IgD-negative memory B cell (primary cell): Measurements from ENCODE around the gene RND3. TPM values are rescaled to one million over a fixed set of nuclear protein-coding genes. Genes with fewer than 3 reads are reported as not detected.

Source experiments
- H3K27ac Mint-ChIP-seq, 3 donors: one replicate each; pipeline ENCODE4 v1.8.0; 2020 to 2022; ENCODE audit warnings: mild to moderate bottlenecking in 3 of 3, mixed read lengths in 3 of 3, moderate library complexity in 1 of 3
- H3K27me3 Mint-ChIP-seq: one replicate; pipeline ENCODE4 v1.8.0; 2021; ENCODE audit warnings: mixed read lengths
- H3K36me3 Mint-ChIP-seq: one replicate; pipeline ENCODE4 v1.8.0; 2020; ENCODE audit warnings: mild to moderate bottlenecking, mixed read lengths
- H3K4me1 Mint-ChIP-seq, 3 donors: one replicate each; pipeline ENCODE4 v1.8.0; 2020 to 2022; ENCODE audit warnings: mixed read lengths in 3 of 3, mild to moderate bottlenecking in 1 of 3
- H3K4me3 Mint-ChIP-seq, 4 donors: one replicate each; pipeline ENCODE4 v1.8.0; 2020 to 2022; ENCODE audit warnings: mild to moderate bottlenecking in 4 of 4, mixed read lengths in 4 of 4, moderate library complexity in 3 of 4
- H3K9me3 Mint-ChIP-seq, 3 donors: one replicate each; pipeline ENCODE4 v1.8.0; 2020 to 2021; ENCODE audit warnings: mixed read lengths in 3 of 3, mild to moderate bottlenecking in 1 of 3
- polyA plus RNA-seq: library from polyadenylated mRNA; unstranded; fragments of 300-500 nt; fragmentation: Illumina TruSeq; gene quantifications from one replicate; pipeline ENCODE4 v1.2.3, GENCODE V29; 2021

Gene RND3
- polyA plus RNA-seq, 1 donor from 2014 or later: not detected

DNA sequence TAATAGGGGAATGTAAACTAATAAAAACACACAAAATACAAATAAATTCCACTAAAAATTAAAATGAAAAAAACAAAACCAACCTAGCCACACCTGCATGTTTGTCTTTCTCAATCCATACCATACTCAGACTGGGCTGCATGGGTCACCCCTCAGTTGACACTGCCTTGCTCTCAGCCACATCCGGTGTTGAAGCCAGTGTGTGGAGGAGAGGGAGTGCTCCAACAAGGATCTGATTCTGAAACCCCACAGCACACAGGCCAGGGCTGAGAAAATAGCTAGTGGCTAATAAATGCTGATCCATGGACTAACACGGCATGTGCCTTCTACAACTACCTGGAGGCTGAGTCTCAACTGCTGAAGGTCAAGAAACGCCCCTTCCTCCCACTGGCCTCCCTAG lies 13.7 kb downstream of the RND3 start:
- no peak overlapping the region for H3K27ac Mint-ChIP-seq
- no peak overlapping the region for H3K4me3 Mint-ChIP-seq
- peaks cover 0 to 5% (median 4%) of the 10 kb centered on the region in 3 donors for H3K9me3 Mint-ChIP-seq
- H3K27me3 Mint-ChIP-seq: no peaks in the 10 kb centered on the region
- no peaks in the 10 kb centered on the region for H3K4me1 Mint-ChIP-seq
- no peaks in the 10 kb centered on the region for H3K36me3 Mint-ChIP-seq

DNA sequence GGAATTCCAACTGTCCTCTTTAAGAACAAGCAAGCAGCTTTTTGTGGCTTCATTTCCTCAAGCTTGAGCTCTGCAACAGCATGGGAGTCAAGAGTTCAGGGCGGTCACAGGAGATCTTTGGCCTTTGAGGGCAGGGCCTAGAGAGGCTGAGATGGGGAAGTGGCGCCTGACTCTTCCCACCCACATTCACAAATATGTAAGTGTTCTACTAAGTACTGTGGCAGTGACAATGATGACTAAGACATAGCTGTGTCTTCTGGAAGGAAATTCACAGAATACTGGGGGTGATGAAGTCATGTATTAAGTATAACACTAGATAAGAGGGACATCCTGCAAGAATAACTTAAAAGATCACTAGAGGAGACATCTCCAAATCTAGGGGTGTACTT lies 15.0 kb downstream of the RND3 start:
- Mint-ChIP-seq H3K9me3 (peaks cover 0 to 7% (median 4%) of the 10 kb centered on the region in 3 donors), H3K27ac (no peak overlapping the region), H3K4me1 (no peaks in the 10 kb centered on the region), H3K4me3 (no peak overlapping the region), H3K27me3 (no peaks in the 10 kb centered on the region), H3K36me3 (no peaks in the 10 kb centered on the region)

DNA sequence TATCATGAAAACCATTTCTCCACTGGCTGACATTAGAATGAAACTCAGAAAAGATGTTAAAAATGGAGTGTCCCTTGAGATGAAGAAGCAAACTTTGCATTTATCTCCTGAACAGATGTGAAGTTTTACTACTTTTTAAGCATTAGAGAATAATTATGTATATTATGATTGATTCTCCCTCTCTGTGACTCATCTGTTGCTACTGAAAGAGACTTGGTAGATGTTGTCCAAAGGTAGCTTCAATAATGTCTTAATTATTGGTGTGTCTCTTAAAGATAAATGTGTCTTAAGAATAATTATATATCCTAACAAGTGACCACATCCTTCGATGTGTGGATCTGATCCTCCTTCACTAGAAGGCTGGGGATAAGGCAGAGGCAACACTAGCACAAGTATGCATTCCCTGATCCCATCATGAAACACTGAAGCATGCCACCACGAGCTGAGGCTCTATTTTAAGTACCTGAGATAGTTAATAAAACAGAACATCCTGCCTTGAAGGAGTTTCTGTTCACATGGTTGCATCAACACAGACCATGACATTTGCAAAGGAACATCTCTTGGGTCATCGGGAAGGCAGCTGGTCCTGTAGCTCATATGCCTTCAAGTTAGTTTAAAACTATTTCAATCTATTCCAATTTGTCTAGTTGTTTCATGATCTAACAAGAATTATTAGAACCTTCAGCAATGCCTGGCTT lies 15.5 kb downstream of the RND3 start:
- Mint-ChIP-seq H3K27me3 (no peaks in the 10 kb centered on the region), H3K4me1 (no peaks in the 10 kb centered on the region), H3K9me3 (peaks cover 0 to 7% (median 4%) of the 10 kb centered on the region in 3 donors), H3K4me3 (no peak overlapping the region), H3K36me3 (no peaks in the 10 kb centered on the region), H3K27ac (no peak overlapping the region)

DNA sequence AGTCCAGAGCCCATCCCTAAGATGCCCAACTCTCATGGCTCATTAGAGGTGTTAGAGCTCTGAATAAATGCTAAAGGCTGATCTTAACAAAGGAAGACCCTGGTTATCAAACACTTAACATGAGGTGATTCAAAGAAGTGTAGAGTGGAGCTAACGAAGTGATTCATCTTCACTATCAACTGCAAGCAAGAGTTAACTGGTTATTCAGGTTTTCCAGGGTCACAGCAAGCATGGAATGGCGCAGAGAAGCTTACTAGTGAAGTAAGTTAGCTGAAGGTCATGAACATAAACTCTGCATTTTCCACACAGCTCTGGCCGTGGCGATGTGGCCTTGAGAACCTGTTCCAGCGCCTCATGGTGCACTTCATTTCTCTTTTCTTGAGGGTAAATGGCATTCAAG lies 17.0 kb downstream of the RND3 start:
- Mint-ChIP-seq H3K27ac (no peak overlapping the region), H3K4me1 (no peaks in the 10 kb centered on the region), H3K9me3 (peaks cover 0 to 7% (median 4%) of the 10 kb centered on the region in 3 donors), H3K36me3 (no peaks in the 10 kb centered on the region), H3K4me3 (no peak overlapping the region), H3K27me3 (no peaks in the 10 kb centered on the region)

DNA sequence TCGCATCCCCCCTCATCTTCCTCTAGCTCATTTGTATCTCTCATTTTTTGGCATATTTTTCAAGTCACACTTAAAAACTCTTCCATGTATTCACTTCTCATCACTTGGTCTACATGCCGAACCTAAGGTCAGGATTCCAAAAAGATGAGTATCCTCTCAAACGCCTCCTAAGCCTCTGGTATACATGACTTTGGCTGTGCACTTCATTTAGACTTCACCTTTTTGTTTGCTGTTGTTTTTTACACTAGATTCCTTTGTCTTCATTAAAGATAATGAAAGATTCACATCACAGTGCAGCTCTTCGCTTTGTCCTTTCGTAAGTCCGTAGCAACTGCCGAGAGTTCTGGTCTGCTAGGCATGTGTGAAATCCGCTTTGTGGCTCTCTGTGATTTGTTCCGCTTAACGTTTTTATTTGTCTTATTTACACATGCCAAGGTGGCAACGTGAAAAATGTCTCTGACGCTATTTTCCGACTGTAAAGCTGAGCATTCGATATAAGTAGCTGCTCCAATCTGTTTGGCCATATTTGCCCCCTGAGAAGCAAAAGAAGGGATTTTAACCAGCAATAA lies 17.7 kb downstream of the RND3 start:
- Mint-ChIP-seq H3K27ac (no peak overlapping the region), H3K4me1 (no peaks in the 10 kb centered on the region), H3K36me3 (no peaks in the 10 kb centered on the region), H3K4me3 (no peak overlapping the region), H3K9me3 (peaks cover 0 to 7% (median 3%) of the 10 kb centered on the region in 3 donors), H3K27me3 (no peaks in the 10 kb centered on the region)

- Mint-ChIP-seq H3K27ac (no peak overlapping the region), H3K36me3 (no peaks in the 10 kb centered on the region), H3K27me3 (no peaks in the 10 kb centered on the region), H3K9me3 (peaks cover 0 to 3% (median 0%) of the 10 kb centered on the region in 3 donors), H3K4me3 (no peak overlapping the region), H3K4me1 (no peaks in the 10 kb centered on the region)
These were observed 19.0 kb downstream of the RND3 start for GRCh38 chr2:150468350-150468960.

DNA sequence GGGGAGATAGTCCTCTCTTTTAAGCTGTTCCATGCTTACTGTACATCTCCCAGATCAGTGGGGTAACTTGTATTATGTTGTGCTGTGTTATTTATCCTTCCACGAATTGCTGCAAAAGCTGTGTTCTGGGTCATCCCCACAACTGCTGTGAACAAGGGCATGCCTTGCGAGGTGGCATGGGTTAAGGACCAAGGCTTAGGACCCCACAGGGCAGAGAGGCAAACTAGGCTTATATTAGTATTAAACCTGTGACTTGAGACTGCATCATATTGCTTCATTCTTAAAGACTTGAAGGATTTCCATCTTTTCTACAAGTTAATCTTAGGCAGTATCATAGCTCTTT lies 19.9 kb downstream of the RND3 start:
- no peaks in the 10 kb centered on the region for H3K4me1 Mint-ChIP-seq
- peaks cover 0 to 3% (median 0%) of the 10 kb centered on the region in 3 donors for H3K9me3 Mint-ChIP-seq
- no peaks in the 10 kb centered on the region for H3K36me3 Mint-ChIP-seq
- no peaks in the 10 kb centered on the region for H3K27me3 Mint-ChIP-seq
- no peak overlapping the region for H3K27ac Mint-ChIP-seq
- no peak overlapping the region for H3K4me3 Mint-ChIP-seq

GRCh38 chr2:150466741-150467620 lies 20.5 kb downstream of the RND3 start:
- Mint-ChIP-seq H3K27me3 (no peaks in the 10 kb centered on the region), H3K36me3 (no peaks in the 10 kb centered on the region), H3K27ac (no peak overlapping the region), H3K9me3 (peaks cover 0 to 3% (median 0%) of the 10 kb centered on the region in 3 donors), H3K4me3 (no peak overlapping the region), H3K4me1 (no peaks in the 10 kb centered on the region)

DNA sequence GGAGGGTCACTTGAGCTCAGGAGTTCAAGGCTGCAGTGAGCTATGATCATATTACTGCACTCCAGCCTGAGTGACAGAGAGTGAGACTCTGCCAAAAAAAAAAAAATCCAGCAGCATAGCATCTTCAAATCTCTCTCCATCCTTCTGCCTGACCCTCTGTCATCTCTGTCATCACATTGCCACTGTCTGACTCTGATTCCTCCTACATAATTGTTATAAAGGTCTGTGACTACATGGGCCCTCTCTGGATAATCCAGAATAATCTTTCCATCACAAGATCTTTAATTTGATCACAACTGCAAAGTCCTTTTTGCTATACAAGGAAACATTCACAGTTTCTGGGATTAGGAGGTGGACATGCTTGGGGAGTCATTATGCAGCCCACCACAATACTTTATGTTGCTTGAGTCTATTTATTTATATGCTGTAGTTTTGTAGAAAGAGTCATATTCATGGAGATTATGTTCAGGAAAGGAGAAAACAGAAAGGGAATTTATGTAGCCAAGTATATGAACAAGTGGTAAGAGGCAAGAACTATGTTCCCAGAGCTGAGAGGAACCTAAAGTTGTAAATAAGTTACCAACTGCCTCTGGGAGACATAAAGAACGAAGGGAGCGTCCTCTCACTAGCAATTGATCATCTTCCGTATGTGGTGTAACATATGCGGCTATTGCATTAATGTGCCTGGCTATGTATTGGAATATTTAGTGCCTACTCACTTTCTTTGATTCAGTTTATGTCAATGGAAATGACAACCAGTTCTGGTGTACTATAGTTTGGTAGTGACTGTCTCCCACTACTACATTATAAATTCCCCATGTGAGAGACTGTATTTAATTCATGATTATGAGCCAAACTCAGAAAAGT lies 21.5 kb downstream of the RND3 start:
- Mint-ChIP-seq H3K4me3 (no peak overlapping the region), H3K27me3 (no peaks in the 10 kb centered on the region), H3K27ac (no peak overlapping the region), H3K36me3 (no peaks in the 10 kb centered on the region), H3K9me3 (peaks cover 0 to 3% (median 0%) of the 10 kb centered on the region in 3 donors), H3K4me1 (no peaks in the 10 kb centered on the region)

DNA sequence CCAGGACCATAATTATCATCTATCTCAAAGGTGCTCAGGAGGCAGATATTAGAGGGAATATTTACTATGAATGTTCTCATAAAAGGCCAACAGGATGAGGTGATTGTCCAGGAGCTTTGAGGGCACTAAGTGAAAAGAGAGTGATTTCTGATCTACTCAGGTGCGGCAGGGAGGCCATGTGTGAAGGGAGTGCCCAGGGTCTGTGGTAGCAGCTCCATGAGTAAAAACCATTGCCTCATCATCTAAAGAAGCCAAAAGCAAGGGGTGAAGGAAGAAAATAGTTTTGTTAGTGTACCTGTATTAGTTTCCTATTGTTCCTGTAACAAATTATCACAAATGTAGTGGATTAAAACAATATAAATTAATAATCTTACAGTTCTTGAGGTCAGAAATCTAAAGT lies 22.5 kb downstream of the RND3 start:
- H3K36me3 Mint-ChIP-seq: no peaks in the 10 kb centered on the region
- H3K27me3 Mint-ChIP-seq: no peaks in the 10 kb centered on the region
- no peak overlapping the region for H3K4me3 Mint-ChIP-seq
- no peaks in the 10 kb centered on the region for H3K4me1 Mint-ChIP-seq
- H3K9me3 Mint-ChIP-seq: peaks cover 0 to 3% (median 2%) of the 10 kb centered on the region in 3 donors
- no peak overlapping the region for H3K27ac Mint-ChIP-seq

DNA sequence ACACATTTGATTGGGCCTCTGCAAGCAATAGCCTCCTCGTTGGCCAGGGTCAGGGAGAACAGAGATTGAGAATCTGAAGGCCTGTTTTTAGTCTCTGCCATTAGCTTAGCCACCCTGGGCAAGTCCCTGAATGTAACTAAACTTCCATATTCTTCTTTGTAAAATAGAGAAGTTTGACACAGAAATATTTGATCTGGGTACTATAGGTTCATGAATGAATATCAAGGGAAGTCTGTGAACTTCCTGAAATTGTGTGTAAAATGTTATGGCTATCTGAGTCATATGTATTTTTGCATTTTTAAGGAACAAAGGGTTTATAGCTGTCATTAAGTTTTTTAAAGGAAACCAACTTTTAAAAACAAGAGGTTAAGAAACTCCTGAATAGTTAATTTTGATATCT lies 23.2 kb downstream of the RND3 start:
- H3K9me3 Mint-ChIP-seq: peaks cover 0 to 4% (median 2%) of the 10 kb centered on the region in 3 donors
- no peak overlapping the region for H3K4me3 Mint-ChIP-seq
- H3K27ac Mint-ChIP-seq: no peak overlapping the region
- no peaks in the 10 kb centered on the region for H3K36me3 Mint-ChIP-seq
- H3K27me3 Mint-ChIP-seq: no peaks in the 10 kb centered on the region
- no peaks in the 10 kb centered on the region for H3K4me1 Mint-ChIP-seq

DNA sequence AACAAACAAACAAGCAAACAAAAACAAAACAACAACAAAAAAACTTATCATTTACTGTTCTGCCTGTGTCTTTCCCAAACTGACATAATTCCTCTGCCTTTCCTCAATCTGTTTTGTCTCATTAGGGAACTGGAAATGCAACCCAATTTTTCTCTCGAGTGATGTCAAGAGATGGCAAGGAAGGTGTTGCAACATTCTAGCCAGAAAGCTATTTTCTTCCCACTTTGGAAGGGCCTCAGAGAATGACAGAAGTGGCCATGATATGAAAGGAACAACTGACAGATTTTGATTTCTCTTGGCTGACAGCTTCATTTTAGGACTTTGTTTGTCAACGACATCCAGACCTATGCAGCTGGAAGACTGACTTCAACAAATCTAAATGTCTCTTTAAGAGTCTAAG lies 24.7 kb downstream of the RND3 start:
- H3K4me3 Mint-ChIP-seq: no peak overlapping the region
- no peaks in the 10 kb centered on the region for H3K36me3 Mint-ChIP-seq
- H3K27me3 Mint-ChIP-seq: no peaks in the 10 kb centered on the region
- no peaks in the 10 kb centered on the region for H3K4me1 Mint-ChIP-seq
- H3K27ac Mint-ChIP-seq: no peak overlapping the region
- H3K9me3 Mint-ChIP-seq: peaks cover 0 to 5% (median 2%) of the 10 kb centered on the region in 3 donors

GRCh38 chr2:150459281-150459680 lies 28.2 kb downstream of the RND3 start:
- H3K27me3 Mint-ChIP-seq: no peaks in the 10 kb centered on the region
- no peak overlapping the region for H3K27ac Mint-ChIP-seq

DNA sequence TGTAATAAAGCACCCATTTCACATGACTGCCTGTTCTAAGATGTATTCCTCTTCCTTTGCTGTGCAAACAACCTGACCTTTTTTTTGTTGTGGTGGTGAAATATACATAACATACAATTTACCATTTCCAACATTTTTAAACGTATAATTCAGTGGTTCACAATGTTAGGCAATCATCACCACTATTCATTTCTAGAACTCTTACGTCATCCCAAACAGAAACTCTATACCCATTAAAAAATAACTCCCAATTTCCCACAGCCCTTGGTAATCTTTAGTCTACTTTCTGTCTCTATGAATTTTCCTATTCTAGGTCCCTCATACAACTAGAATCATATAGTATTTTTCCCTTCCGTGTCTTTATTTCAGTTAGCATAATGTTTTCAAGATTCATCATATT lies 36.7 kb downstream of the RND3 start:
- Mint-ChIP-seq H3K9me3 (peaks cover 0 to 12% (median 0%) of the 10 kb centered on the region in 3 donors), H3K27ac (no peak overlapping the region), H3K4me1 (no peaks in the 10 kb centered on the region), H3K36me3 (no peaks in the 10 kb centered on the region), H3K4me3 (no peak overlapping the region), H3K27me3 (no peaks in the 10 kb centered on the region)

More at GRCh38 chr2:150459281-150459680, 28.2 kb downstream of the RND3 start:
- Mint-ChIP-seq H3K36me3 (no peaks in the 10 kb centered on the region), H3K4me1 (no peaks in the 10 kb centered on the region), H3K4me3 (no peak overlapping the region), H3K9me3 (peaks cover 0 to 5% (median 2%) of the 10 kb centered on the region in 3 donors)
